GM12878 (cell line): ENCODE results near the gene RPS10. TPM values are rescaled to one million over a fixed set of nuclear protein-coding genes. Genes with fewer than 3 reads are reported as not detected.
A peak's percentile ranks its signal among the peaks of the same experiment; 100 is the strongest.

ENCODE experiments used
- ATAC-seq: fragments of 200-7000 bp; cut with Tn5 transposase; 3 replicates; pipeline ENCODE4 v1.9.1; 2020; ENCODE audit warnings: mild to moderate bottlenecking, moderate library complexity
- BruUV-seq: library from RNA; stranded (reverse); fragments of 400-500 nt; replicated peaks from 2 replicates; lab custom pipeline; 2021; lab: Mats Ljungman, UMichigan
- CTCF ChIA-PET: fragments of 300-600 bp; sonication (Branson Sonifier 250); formaldehyde crosslinking; extraction: SDS; loops from one replicate; lab custom pipeline; 2021; ENCODE audit warnings: inconsistent platforms; lab: Yijun Ruan, JAX
- POLR2A ChIA-PET: fragments of 350-600 bp; formaldehyde crosslinking; extraction: SDS; loops from one replicate; lab custom pipeline; 2021; ENCODE audit warnings: inconsistent platforms; lab: Charles Lee
- RAD21 ChIA-PET: fragments of 300-600 bp; sonication (Branson Sonifier 250); formaldehyde crosslinking; loops from one replicate; lab custom pipeline; 2023; ENCODE audit warnings: antibody characterized with exemption; ENCODE audit not compliant: unreplicated experiment; lab: Charles Lee
- SMC1A ChIA-PET: fragments of 300-600 bp; sonication (Branson Sonifier 250); formaldehyde crosslinking; loops from one replicate; lab custom pipeline; 2023; ENCODE audit not compliant: unreplicated experiment, uncharacterized antibody; lab: Charles Lee
- DNase-seq: peaks from one replicate; pipeline ENCODE4 v3.0.0-alpha.2; 2011; ENCODE audit warnings: low read depth, low spot score
- FAIRE-seq: peaks from 3 replicates; lab custom pipeline; 2011; peaks lifted over from hg19 to GRCh38; lab: Jason Lieb, UNC
- H2AFZ ChIP-seq: 2 replicates; pipeline ENCODE4 v1.6.0; 2011; ENCODE audit warnings: low read depth, low read length, control low read depth; ENCODE audit not compliant: control insufficient read depth
- H3K27ac ChIP-seq: 2 replicates; pipeline ENCODE4 v1.5.1; 2011; ENCODE audit warnings: control low read depth; ENCODE audit not compliant: control insufficient read depth, insufficient read depth
- H3K27me3 ChIP-seq, 2 experiments: replicated peaks in 1 of 2; 2 replicates each; pipeline versions ENCODE4 v1.6.0 to v1.6.1; 2011; ENCODE audit warnings: low read length in 1 of 2; ENCODE audit not compliant: control insufficient read depth in 2 of 2, insufficient read depth in 2 of 2
- H3K36me3 ChIP-seq, 2 experiments: 2 replicates each; pipeline ENCODE4 v1.5.1; 2011; ENCODE audit warnings: low read length in 1 of 2; ENCODE audit not compliant: control insufficient read depth in 2 of 2, insufficient read depth in 2 of 2
- H3K4me1 ChIP-seq: 2 replicates; pipeline ENCODE4 v1.6.1; 2011; ENCODE audit warnings: mild to moderate bottlenecking, low read length, moderate library complexity, mixed read lengths; ENCODE audit not compliant: control insufficient read depth, insufficient read depth
- H3K4me2 ChIP-seq: 2 replicates; pipeline ENCODE4 v1.6.0; 2011; ENCODE audit warnings: control low read depth; ENCODE audit not compliant: control insufficient read depth, insufficient read depth
- H3K4me3 ChIP-seq: fragments of 200-600 bp; sonication (generic); 2 replicates; pipeline ENCODE4 v1.5.1; 2016
- H3K79me2 ChIP-seq: 2 replicates; pipeline ENCODE4 v1.6.0; 2011; ENCODE audit warnings: low read length; ENCODE audit not compliant: control insufficient read depth, insufficient read depth
- H3K9ac ChIP-seq: 2 replicates; pipeline ENCODE4 v1.8.0; 2011; ENCODE audit warnings: low read length, control low read depth, mixed read lengths; ENCODE audit not compliant: control insufficient read depth, insufficient read depth
- H3K9me3 ChIP-seq: replicated peaks from 3 replicates; pipeline ENCODE4 v1.5.1; 2011; ENCODE audit warnings: mild to moderate bottlenecking, low read length; ENCODE audit not compliant: control insufficient read depth, insufficient read depth
- H4K20me1 ChIP-seq: 2 replicates; pipeline ENCODE4 v1.6.0; 2011; ENCODE audit not compliant: control insufficient read depth, insufficient read depth
- ATF3 ChIP-seq: IDR thresholded peaks from 2 replicates; pipeline ENCODE4 v1.6.1; 2011; ENCODE audit warnings: low read depth, mild to moderate bottlenecking, low read length, moderate library complexity, borderline replicate concordance; ENCODE audit errors: extremely low read depth
- EGR1 ChIP-seq, 2 experiments: IDR thresholded peaks; 1 replicate in 1 of 2; 2 replicates in 1 of 2; pipeline ENCODE4 v1.6.1; 2011 to 2012; ENCODE audit warnings: low read depth in 2 of 2, low read length in 2 of 2, borderline replicate concordance in 1 of 2, mild to moderate bottlenecking in 1 of 2, moderate library complexity in 1 of 2
- FOXK2 ChIP-seq: fragments of 450-650 bp; IDR thresholded peaks from 2 replicates; pipeline ENCODE4 v1.6.1; 2017; ENCODE audit warnings: mild to moderate bottlenecking, moderate library complexity
- GABPA ChIP-seq: IDR thresholded peaks from 2 replicates; pipeline ENCODE4 v1.6.1; 2014; ENCODE audit warnings: antibody characterized with exemption, low read depth, mild to moderate bottlenecking, inconsistent platforms
- NFYB ChIP-seq: IDR thresholded peaks from 2 replicates; pipeline ENCODE4 v1.6.1; 2011; ENCODE audit warnings: low read depth, mild to moderate bottlenecking, low read length, improper control_type of control experiment, moderate library complexity; ENCODE audit not compliant: insufficient read depth
- SMAD5 ChIP-seq: IDR thresholded peaks from 2 replicates; pipeline ENCODE4 v1.6.1; 2016; ENCODE audit warnings: antibody characterized with exemption, low read depth
- STAT3 ChIP-seq: IDR thresholded peaks from 2 replicates; pipeline ENCODE4 v1.6.1; 2011; ENCODE audit warnings: low read depth, low read length, improper control_type of control experiment
- SUZ12 ChIP-seq: fragments of 200-600 bp; sonication (generic); IDR thresholded peaks from one replicate; pipeline ENCODE4 v1.6.1; 2018; ENCODE audit warnings: antibody characterized with exemption, mild to moderate bottlenecking; ENCODE audit not compliant: unreplicated experiment
- ZBTB4 ChIP-seq: fragments of 450-650 bp; formaldehyde crosslinking; IDR thresholded peaks from 2 replicates; pipeline ENCODE4 v1.4.0; 2022; ENCODE audit warnings: mild to moderate bottlenecking, moderate library complexity
- WGBS: methylation state at CpG from one replicate; pipeline ENCODE4 v1.1.6; 2016; ENCODE audit warnings: low lambda C conversion rate; ENCODE audit not compliant: insufficient replicate concordance, insufficient coverage; ENCODE audit errors: missing lambda C conversion rate; 5-methylcytosine and 5-hydroxymethylcytosine counted together
- in situ Hi-C: fragments of 300-500 bp; cut with MboI; formaldehyde crosslinking; loops from 9 replicates; pipeline ENCODE4 v1.14.3; 2018; ENCODE audit warnings: mixed read lengths
- intact Hi-C: fragments of 100-400 bp; cut with micrococcal nuclease; formaldehyde crosslinking; loops from one replicate; pipeline ENCODE4 v1.14.2; 2022; ENCODE audit not compliant: unreplicated experiment
- polyA plus RNA-seq, 11 experiments: library from polyadenylated mRNA; depleted of rRNA in 4 of 11; unstranded in 6 of 11; stranded (reverse) in 5 of 11; fragments of >200 nt; fragmentation: Nextera tagmentation in 4 of 11; fragmentation: Illumina TruSeq in 1 of 11; extraction: Ambion mirVana in 4 of 11; extraction: Trizol in 1 of 11; gene quantifications; 1 replicate in 1 of 11; 2 replicates in 10 of 11; pipeline versions ENCODE4 v1.2.1 to v1.2.3, GENCODE V29; 2011 to 2016; ENCODE audit warnings: inconsistent platforms in 2 of 11, missing spikeins in 2 of 11, low read depth in 1 of 11
- total RNA-seq, 4 experiments: library from RNA; depleted of rRNA in 3 of 4; stranded (reverse); fragments of >200 nt in 3 of 4; fragmentation: Illumina TruSeq in 1 of 4; extraction: Trizol in 1 of 4; gene quantifications; 2 replicates each; pipeline versions ENCODE4 v1.2.1 to v1.2.3, GENCODE V29; 2013 to 2021

Gene RPS10
- total and polyA plus RNA-seq, 10 of the 15 experiments (the other 5 are each of a cell fraction or from before 2014, with no cell fraction given): 1,546 to 3,970 (median 2,813) TPM

- Histone ChIP-seq H2AFZ (no peak overlapping the region), H3K9me3 (no peaks in the 10 kb centered on the region; the same call in 2 of the 3 replicates), H3K27ac (no peak overlapping the region), H3K9ac (no peak overlapping the region), H4K20me1 (no peaks in the 10 kb centered on the region), H3K36me3 (no peaks in the 10 kb centered on the region), H3K4me3 (no peak overlapping the region), H3K4me1 (no peaks in the 10 kb centered on the region), H3K4me2 (no peak overlapping the region), H3K27me3 (no peaks in the 10 kb centered on the region), H3K79me2 (no peaks in the 10 kb centered on the region)
- no peak for ATAC-seq
- TF ChIP-seq SUZ12 (no peak), NFYB (0 out of 2 replicates have a peak, but pooled peaks have one; percentile 21)
- intact Hi-C loops: no loop called here
- RAD21 ChIA-PET: interaction anchor here (0.6 to 0.8 kb wide), 2 partner anchors 22 to 23 kb away, joined by 3 to 4 read pairs; no protein-coding TSS in a partner anchor
- DNase-seq: no peak
- no peak for FAIRE-seq
- in situ Hi-C loops: no loop called here
- 82% methylated on average over 31 of the region's 38 CpGs for WGBS
- BruUV-seq: no TSS peak
- CTCF ChIA-PET: interaction anchor here (0.6 to 1.5 kb wide), 2 partner anchors 11 to 140 kb away, joined by 3 to 4 read pairs; partner anchors contain the start of gene RPS10
- SMC1A ChIA-PET: no interaction called here
- POLR2A ChIA-PET: no interaction called here
Measured at GRCh38 chr6:34436803-34437643, 11.2 kb upstream of the RPS10 start.

- Histone ChIP-seq H3K4me1 (no peaks in the 10 kb centered on the region), H3K9ac (no peak overlapping the region), H3K36me3 (no peaks in the 10 kb centered on the region), H3K27me3 (no peaks in the 10 kb centered on the region; a peak in 1 of 4 replicates), H3K9me3 (no peaks in the 10 kb centered on the region; the same call in 2 of the 3 replicates), H2AFZ (no peak overlapping the region), H3K4me2 (no peak overlapping the region), H3K27ac (no peak overlapping the region), H3K79me2 (no peaks in the 10 kb centered on the region), H4K20me1 (no peaks in the 10 kb centered on the region), H3K4me3 (no peak overlapping the region)
- 45% methylated on average over 5 of the region's 5 CpGs for WGBS
- POLR2A ChIA-PET: no interaction called here
- DNase-seq: no peak
- no peak for FAIRE-seq
- CTCF ChIA-PET: interaction anchor here (1.5 kb wide), 1 partner anchor 10 kb away, joined by 4 read pairs; the partner anchor contains the start of gene RPS10
- in situ Hi-C loops: no loop called here
- no TSS peak for BruUV-seq
- RAD21 ChIA-PET: no interaction called here
- SMC1A ChIA-PET: no interaction called here
- no peak for ATAC-seq
- intact Hi-C loops: no loop called here
- TF ChIP-seq STAT3: no peak
- TF ChIP-seq FOXK2: no peak
- no peak for TF ChIP-seq EGR1 (IDR thresholded peaks at IDR 0.05; ENCODE audit: borderline replicate concordance in 1 of 2, low read depth in 2 of 2, low read length in 2 of 2)
- TF ChIP-seq ZBTB4 (CRISPR knock-in tag): no peak
- TF ChIP-seq SUZ12: no peak
- TF ChIP-seq SMAD5: no peak
- TF ChIP-seq ATF3: no peak
- no peak for TF ChIP-seq GABPA
Measured at GRCh38 chr6:34435916-34436315, 10.0 kb upstream of the RPS10 start.
